K562 (cell line): ENCODE results near the gene GSTA3. TPM values are rescaled to one million over a fixed set of nuclear protein-coding genes. Genes with fewer than 3 reads are reported as not detected.
"Not testable (repeated sequence)": the region's sequence is repeated elsewhere in the genome, so short reads cannot be mapped to it uniquely, and the experiment has no call there.

Source experiments
- ATAC-seq: fragments of 200-7000 bp; cut with Tn5 transposase; 3 replicates; pipeline ENCODE4 v1.9.1; 2020; ENCODE audit warnings: moderate library complexity
- BruUV-seq: library from RNA; stranded (reverse); fragments of 400-500 nt; replicated peaks from 2 replicates; lab custom pipeline; 2021; lab: Mats Ljungman, UMichigan
- CTCF ChIA-PET: fragments of 300-600 bp; formaldehyde crosslinking; extraction: SDS; loops from one replicate; lab custom pipeline; 2021; ENCODE audit warnings: low intra/inter-chr PET ratio; lab: Yijun Ruan, JAX
- POLR2A ChIA-PET: fragments of 300-600, 350-650 bp; sonication (Branson Sonifier 250); formaldehyde crosslinking; extraction: SDS; loops from one replicate; lab custom pipeline; 2021; ENCODE audit warnings: antibody characterized with exemption, inconsistent platforms; lab: Yijun Ruan, JAX
- DNase-seq, 4 experiments: peaks; one replicate each; pipeline versions ENCODE4 v3.0.0 to v3.0.0-alpha.2; 2011 to 2018; ENCODE audit warnings: low spot score in 3 of 4, mixed read lengths in 3 of 4; ENCODE audit errors: extremely low read depth in 1 of 4
- FAIRE-seq: peaks from 2 replicates; lab custom pipeline; 2011; peaks lifted over from hg19 to GRCh38; lab: Jason Lieb, UNC
- H2AFZ ChIP-seq: 2 replicates; pipeline ENCODE4 v1.6.0; 2011; ENCODE audit warnings: low read depth, low read length, control low read depth, inconsistent platforms
- H3K27ac ChIP-seq: fragments of 200-600 bp; 3 replicates; pipeline ENCODE4 v1.8.0; 2011; ENCODE audit warnings: low read depth, mild to moderate bottlenecking, control low read depth, inconsistent platforms, low read length, moderate library complexity, mixed read lengths; ENCODE audit errors: extremely low read depth
- H3K27me3 ChIP-seq, 2 experiments: fragments of 300-600 bp in 1 of 2; 2 replicates in 1 of 2; 3 replicates in 1 of 2; pipeline versions ENCODE4 v1.6.0 to v1.8.0; 2011; ENCODE audit warnings: inconsistent platforms in 2 of 2, low read length in 2 of 2, mild to moderate bottlenecking in 1 of 2, mixed read lengths in 1 of 2, moderate library complexity in 1 of 2; ENCODE audit not compliant: control insufficient read depth in 2 of 2, insufficient read depth in 2 of 2
- H3K36me3 ChIP-seq: fragments of 300-600 bp; 3 replicates; pipeline ENCODE4 v1.8.0; 2011; ENCODE audit warnings: mild to moderate bottlenecking, low read length, inconsistent platforms; ENCODE audit not compliant: control insufficient read depth, insufficient read depth
- H3K4me1 ChIP-seq, 2 experiments: fragments of 200-600 bp in 1 of 2; replicated peaks in 1 of 2; 2 replicates in 1 of 2; 3 replicates in 1 of 2; pipeline versions ENCODE4 v1.5.1 to v1.8.0; 2011; ENCODE audit warnings: inconsistent platforms in 2 of 2, low read length in 2 of 2, mild to moderate bottlenecking in 1 of 2, mixed read lengths in 1 of 2, moderate library complexity in 1 of 2; ENCODE audit not compliant: control insufficient read depth in 2 of 2, insufficient read depth in 2 of 2
- H3K4me2 ChIP-seq: 2 replicates; pipeline ENCODE4 v1.6.1; 2011; ENCODE audit warnings: low read length, control low read depth, inconsistent platforms, mixed read lengths; ENCODE audit not compliant: insufficient read depth
- H3K4me3 ChIP-seq: fragments of 200-600 bp; sonication (generic), shearing (Covaris generic); 2 replicates; pipeline ENCODE4 v1.5.1; 2016; ENCODE audit warnings: control low read depth, inconsistent platforms
- H3K79me2 ChIP-seq: fragments of 200-600 bp; 3 replicates; pipeline ENCODE4 v1.8.0; 2011; ENCODE audit warnings: low read length, inconsistent platforms; ENCODE audit not compliant: control insufficient read depth, insufficient read depth
- H3K9ac ChIP-seq, 2 experiments: 2 replicates each; pipeline versions ENCODE4 v1.6.0 to v1.6.1; 2011; ENCODE audit warnings: low read depth in 2 of 2, low read length in 2 of 2, control low read depth in 1 of 2, inconsistent platforms in 1 of 2, mild to moderate bottlenecking in 1 of 2, mixed read lengths in 1 of 2; ENCODE audit not compliant: insufficient read depth in 1 of 2
- H3K9me1 ChIP-seq: one replicate; pipeline ENCODE4 v1.6.0; 2011; ENCODE audit warnings: inconsistent platforms, mild to moderate bottlenecking, low read length, moderate library complexity; ENCODE audit not compliant: control insufficient read depth, insufficient read depth
- H3K9me3 ChIP-seq: replicated peaks from 2 replicates; pipeline ENCODE4 v1.5.1; 2011; ENCODE audit warnings: low read depth, low read length, inconsistent platforms; ENCODE audit not compliant: control insufficient read depth, insufficient read depth
- H4K20me1 ChIP-seq: replicated peaks from 2 replicates; pipeline ENCODE4 v1.6.1; 2011; ENCODE audit warnings: low read length, inconsistent platforms, mixed read lengths; ENCODE audit not compliant: control insufficient read depth, insufficient read depth
- GATA2 ChIP-seq: sonication (generic); formaldehyde crosslinking; IDR thresholded peaks from 2 replicates; pipeline ENCODE4 v1.4.0; 2020; ENCODE audit warnings: mild to moderate bottlenecking, missing genetic modification reagents
- WGBS: fragments of 100-300 bp; shearing (Covaris generic); methylation state at CpG from one replicate; pipeline ENCODE4 v1.1.6; 2016; ENCODE audit warnings: low coverage, mixed read lengths; ENCODE audit not compliant: insufficient coverage; ENCODE audit errors: missing lambda C conversion rate; 5-methylcytosine and 5-hydroxymethylcytosine counted together
- in situ Hi-C: fragments of 300-500 bp; cut with MboI; formaldehyde crosslinking; loops from 4 replicates; pipeline ENCODE4 v1.15.0; 2018; ENCODE audit warnings: inconsistent platforms, mixed read lengths
- intact Hi-C: fragments of 100-400 bp; cut with micrococcal nuclease; formaldehyde crosslinking; loops from 2 replicates; pipeline ENCODE4 v1.14.2; 2022
- polyA plus RNA-seq, 8 experiments: library from polyadenylated mRNA; depleted of rRNA in 4 of 8; stranded (reverse) in 5 of 8; unstranded in 3 of 8; fragments of >200 nt; fragmentation: Nextera tagmentation in 2 of 8; fragmentation: Illumina TruSeq in 1 of 8; extraction: Ambion mirVana in 2 of 8; extraction: Trizol in 1 of 8; gene quantifications; 2 replicates each; pipeline versions ENCODE4 v1.2.1 to v1.2.3, GENCODE V29; 2011 to 2014; ENCODE audit warnings: inconsistent platforms in 1 of 8, missing spikeins in 1 of 8
- total RNA-seq, 7 experiments: library from RNA; depleted of rRNA in 6 of 7; stranded (reverse); fragments of >200 nt in 6 of 7; fragmentation: Illumina TruSeq in 2 of 7; extraction: Trizol in 2 of 7; gene quantifications; 2 replicates each; pipeline versions ENCODE4 v1.2.1 to v1.2.3, GENCODE V29; 2011 to 2021; ENCODE audit warnings: low replicate concordance in 1 of 7
- TF ChIP-seq, protein P1 (sequence below): sonication (generic); formaldehyde crosslinking; IDR thresholded peaks from 2 replicates; pipeline ENCODE4 v1.8.0; 2023; ENCODE audit warnings: missing genetic modification reagents, mild to moderate bottlenecking, borderline replicate concordance
- TF ChIP-seq, protein P2 (sequence below): sonication (generic); formaldehyde crosslinking; IDR thresholded peaks from 2 replicates; pipeline ENCODE4 v1.8.1; 2023; ENCODE audit warnings: missing genetic modification reagents, mild to moderate bottlenecking, borderline replicate concordance

GSTA3 gene
- total and polyA plus RNA-seq, 9 of the 15 experiments (the other 6 are each of a cell fraction or from before 2014, with no cell fraction given), result not detected

DNA sequence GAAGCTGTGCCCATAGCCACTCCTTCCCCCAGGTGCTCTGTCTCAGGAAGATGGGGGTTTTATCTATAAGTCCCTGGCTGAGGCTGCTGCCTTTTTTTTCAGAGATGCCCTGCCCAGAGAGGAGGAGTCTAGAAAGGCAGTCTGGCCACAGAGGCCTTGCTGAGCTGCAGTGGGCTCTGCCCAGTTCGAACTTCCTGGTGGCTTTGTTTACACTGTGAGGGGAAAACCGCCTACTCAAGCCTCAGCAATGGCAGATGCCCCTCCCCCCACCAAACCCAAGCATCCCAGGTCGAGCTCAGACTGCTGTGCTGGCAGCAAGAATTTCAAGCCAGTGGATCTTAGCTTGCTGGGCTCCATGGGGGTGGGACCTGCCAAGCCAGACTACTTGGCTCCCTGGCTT lies 53.4 kb downstream of the GSTA3 start:
- H3K9me3 ChIP-seq, CTCF ChIA-PET, H3K36me3 ChIP-seq, ATAC-seq, H3K27ac ChIP-seq, H3K4me2 ChIP-seq, intact Hi-C loops, H4K20me1 ChIP-seq, H3K4me3 ChIP-seq, H2AFZ ChIP-seq, H3K9ac ChIP-seq, in situ Hi-C loops, POLR2A ChIA-PET, H3K9me1 ChIP-seq, DNase-seq, H3K79me2 ChIP-seq, H3K4me1 ChIP-seq, FAIRE-seq, BruUV-seq: not testable (repeated sequence)
- peaks cover 9 to 14% of the 10 kb centered on the region in 2 experiments; a peak in 3 of 5 replicates for H3K27me3 ChIP-seq
- WGBS, result 0% methylated on average over 3 of the region's 3 CpGs

DNA sequence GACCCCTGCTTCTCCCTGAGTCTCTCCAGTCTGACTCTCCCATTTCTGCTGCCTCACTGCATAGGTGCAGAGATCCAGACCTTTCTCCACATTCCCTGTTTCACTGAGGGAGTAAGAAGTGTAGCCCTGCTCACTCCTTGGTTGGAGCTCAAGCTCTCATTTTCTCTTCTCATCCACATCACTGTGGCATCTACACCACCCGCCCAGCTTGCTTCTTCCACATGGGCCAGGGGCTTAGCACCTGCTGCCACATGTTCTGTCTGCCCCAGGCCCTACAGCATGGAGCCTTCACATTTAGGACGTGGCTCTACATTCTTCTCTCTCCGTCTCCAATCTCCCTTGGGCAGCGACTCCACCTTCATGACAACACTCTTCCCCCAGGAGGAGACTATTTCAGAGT lies 60.4 kb downstream of the GSTA3 start:
- Histone ChIP-seq H3K4me3 (no peak overlapping the region), H3K4me2 (no peak overlapping the region), H3K27ac (no peak overlapping the region), H3K36me3 (no peaks in the 10 kb centered on the region), H4K20me1 (no peaks in the 10 kb centered on the region), H3K9me1 (no peaks in the 10 kb centered on the region), H3K9me3 (no peaks in the 10 kb centered on the region), H2AFZ (no peak overlapping the region), H3K27me3 (no peaks in the 10 kb centered on the region), H3K4me1 (no peaks in the 10 kb centered on the region), H3K9ac (no peak overlapping the region), H3K79me2 (no peaks in the 10 kb centered on the region)
- POLR2A ChIA-PET, result no interaction called here
- in situ Hi-C loops, result no loop called here
- no peak for DNase-seq
- intact Hi-C loops, result no loop called here
- FAIRE-seq, result no peak
- no peak for ATAC-seq
- CTCF ChIA-PET, result no interaction called here
- 0% methylated on average over 4 of the region's 4 CpGs for WGBS
- no TSS peak for BruUV-seq
- TF ChIP-seq, protein P1, sequence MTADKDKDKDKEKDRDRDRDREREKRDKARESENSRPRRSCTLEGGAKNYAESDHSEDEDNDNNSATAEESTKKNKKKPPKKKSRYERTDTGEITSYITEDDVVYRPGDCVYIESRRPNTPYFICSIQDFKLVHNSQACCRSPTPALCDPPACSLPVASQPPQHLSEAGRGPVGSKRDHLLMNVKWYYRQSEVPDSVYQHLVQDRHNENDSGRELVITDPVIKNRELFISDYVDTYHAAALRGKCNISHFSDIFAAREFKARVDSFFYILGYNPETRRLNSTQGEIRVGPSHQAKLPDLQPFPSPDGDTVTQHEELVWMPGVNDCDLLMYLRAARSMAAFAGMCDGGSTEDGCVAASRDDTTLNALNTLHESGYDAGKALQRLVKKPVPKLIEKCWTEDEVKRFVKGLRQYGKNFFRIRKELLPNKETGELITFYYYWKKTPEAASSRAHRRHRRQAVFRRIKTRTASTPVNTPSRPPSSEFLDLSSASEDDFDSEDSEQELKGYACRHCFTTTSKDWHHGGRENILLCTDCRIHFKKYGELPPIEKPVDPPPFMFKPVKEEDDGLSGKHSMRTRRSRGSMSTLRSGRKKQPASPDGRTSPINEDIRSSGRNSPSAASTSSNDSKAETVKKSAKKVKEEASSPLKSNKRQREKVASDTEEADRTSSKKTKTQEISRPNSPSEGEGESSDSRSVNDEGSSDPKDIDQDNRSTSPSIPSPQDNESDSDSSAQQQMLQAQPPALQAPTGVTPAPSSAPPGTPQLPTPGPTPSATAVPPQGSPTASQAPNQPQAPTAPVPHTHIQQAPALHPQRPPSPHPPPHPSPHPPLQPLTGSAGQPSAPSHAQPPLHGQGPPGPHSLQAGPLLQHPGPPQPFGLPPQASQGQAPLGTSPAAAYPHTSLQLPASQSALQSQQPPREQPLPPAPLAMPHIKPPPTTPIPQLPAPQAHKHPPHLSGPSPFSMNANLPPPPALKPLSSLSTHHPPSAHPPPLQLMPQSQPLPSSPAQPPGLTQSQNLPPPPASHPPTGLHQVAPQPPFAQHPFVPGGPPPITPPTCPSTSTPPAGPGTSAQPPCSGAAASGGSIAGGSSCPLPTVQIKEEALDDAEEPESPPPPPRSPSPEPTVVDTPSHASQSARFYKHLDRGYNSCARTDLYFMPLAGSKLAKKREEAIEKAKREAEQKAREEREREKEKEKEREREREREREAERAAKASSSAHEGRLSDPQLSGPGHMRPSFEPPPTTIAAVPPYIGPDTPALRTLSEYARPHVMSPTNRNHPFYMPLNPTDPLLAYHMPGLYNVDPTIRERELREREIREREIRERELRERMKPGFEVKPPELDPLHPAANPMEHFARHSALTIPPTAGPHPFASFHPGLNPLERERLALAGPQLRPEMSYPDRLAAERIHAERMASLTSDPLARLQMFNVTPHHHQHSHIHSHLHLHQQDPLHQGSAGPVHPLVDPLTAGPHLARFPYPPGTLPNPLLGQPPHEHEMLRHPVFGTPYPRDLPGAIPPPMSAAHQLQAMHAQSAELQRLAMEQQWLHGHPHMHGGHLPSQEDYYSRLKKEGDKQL (CRISPR knock-in tag), result no peak
- TF ChIP-seq, protein P2, sequence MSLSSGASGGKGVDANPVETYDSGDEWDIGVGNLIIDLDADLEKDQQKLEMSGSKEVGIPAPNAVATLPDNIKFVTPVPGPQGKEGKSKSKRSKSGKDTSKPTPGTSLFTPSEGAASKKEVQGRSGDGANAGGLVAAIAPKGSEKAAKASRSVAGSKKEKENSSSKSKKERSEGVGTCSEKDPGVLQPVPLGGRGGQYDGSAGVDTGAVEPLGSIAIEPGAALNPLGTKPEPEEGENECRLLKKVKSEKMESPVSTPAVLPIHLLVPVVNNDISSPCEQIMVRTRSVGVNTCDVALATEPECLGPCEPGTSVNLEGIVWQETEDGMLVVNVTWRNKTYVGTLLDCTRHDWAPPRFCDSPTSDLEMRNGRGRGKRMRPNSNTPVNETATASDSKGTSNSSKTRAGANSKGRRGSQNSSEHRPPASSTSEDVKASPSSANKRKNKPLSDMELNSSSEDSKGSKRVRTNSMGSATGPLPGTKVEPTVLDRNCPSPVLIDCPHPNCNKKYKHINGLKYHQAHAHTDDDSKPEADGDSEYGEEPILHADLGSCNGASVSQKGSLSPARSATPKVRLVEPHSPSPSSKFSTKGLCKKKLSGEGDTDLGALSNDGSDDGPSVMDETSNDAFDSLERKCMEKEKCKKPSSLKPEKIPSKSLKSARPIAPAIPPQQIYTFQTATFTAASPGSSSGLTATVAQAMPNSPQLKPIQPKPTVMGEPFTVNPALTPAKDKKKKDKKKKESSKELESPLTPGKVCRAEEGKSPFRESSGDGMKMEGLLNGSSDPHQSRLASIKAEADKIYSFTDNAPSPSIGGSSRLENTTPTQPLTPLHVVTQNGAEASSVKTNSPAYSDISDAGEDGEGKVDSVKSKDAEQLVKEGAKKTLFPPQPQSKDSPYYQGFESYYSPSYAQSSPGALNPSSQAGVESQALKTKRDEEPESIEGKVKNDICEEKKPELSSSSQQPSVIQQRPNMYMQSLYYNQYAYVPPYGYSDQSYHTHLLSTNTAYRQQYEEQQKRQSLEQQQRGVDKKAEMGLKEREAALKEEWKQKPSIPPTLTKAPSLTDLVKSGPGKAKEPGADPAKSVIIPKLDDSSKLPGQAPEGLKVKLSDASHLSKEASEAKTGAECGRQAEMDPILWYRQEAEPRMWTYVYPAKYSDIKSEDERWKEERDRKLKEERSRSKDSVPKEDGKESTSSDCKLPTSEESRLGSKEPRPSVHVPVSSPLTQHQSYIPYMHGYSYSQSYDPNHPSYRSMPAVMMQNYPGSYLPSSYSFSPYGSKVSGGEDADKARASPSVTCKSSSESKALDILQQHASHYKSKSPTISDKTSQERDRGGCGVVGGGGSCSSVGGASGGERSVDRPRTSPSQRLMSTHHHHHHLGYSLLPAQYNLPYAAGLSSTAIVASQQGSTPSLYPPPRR, result no peak
- no peak for TF ChIP-seq GATA2 (CRISPR knock-in tag)
